HG03103 (cell line): ENCODE results near the gene HMCN1.

Experiments used
- ATAC-seq: cut with Tn5 transposase; IDR thresholded peaks from one replicate; pipeline ENCODE4 v1.9.1; 2021; ENCODE audit warnings: low read depth; ENCODE audit not compliant: unreplicated experiment

Gene HMCN1

DNA sequence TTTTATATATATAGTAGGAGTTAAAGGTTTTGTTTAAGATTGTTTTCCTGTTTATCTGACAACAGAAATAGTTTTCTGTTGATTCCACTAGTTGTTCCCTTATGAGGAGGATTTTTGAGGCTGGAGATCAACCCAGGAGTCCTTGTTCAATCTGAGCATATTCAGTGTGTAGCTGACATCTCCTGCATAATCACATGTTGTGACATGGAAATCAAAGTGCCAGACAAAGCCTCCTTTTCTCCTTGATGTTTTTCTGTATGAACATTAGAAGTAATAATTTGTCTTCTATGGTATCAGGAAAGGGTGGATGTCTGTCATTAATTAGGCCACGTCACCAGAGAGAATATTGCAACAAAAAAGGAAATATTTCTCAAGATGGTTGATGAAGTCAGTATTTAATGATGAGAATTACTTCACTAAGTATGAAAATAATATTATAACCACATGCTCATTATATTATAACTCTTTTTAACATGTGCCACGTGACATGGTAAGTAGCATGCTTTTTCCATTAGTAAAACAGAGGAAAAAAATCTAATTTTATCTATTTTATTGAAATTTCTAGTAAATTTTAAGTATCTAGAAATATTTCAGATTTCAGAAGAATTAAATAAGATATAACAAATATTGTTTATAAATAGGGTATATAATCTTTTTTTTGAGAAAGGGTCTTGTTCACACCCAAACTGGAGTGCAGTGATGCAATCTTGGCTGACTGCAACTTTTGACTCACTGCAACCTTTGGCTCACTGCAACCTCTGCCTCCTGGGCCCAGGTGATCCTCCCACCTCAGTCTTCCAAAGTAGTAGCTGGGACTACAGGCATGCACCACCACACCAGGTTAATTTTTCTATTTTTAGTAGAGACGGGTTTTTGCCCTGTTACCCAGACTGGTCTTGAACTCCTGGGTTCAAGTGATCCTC, 223.5 kb downstream of the HMCN1 start:
- ATAC-seq: no peak

DNA sequence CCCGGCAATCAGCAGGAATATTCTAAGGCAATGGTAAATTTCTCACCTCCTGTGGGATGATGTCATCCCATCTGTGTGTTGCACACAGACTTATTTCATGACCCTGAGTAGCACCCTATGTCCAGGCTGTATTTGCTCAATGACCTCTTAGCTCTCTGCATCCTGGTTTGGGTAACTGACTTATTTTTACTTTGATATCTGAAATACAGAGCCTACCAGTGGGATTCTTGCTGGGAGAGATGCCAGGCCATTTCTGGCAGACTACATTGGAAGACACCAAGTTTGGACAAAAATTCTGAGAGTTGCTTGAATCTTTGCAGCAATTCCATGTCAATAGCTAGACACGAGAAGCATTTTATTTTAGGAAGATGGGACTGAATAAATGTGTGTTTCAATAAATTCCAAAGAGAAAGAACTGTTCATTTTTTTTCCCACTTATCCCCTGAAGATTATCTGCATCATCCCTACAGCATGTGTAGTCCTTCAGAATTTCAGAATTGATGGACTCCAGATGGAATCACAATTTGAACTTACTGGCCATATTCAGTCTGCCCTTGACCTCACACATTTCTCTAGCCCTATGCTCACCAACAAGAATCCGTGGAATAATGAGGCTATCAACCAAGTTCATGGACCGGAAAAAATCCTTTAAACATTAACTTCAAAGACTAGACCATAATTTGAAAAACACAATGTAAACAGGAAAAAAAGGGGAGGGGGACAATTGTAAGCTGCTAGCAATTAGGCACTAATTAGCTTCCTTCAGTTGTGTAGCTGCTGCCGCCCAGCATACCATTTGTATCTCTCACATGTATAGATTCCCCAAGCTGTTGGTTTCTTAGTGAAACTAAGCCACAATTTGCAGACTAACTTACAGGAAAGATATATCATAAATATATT, 226.5 kb downstream of the HMCN1 start:
- ATAC-seq: no peak

DNA sequence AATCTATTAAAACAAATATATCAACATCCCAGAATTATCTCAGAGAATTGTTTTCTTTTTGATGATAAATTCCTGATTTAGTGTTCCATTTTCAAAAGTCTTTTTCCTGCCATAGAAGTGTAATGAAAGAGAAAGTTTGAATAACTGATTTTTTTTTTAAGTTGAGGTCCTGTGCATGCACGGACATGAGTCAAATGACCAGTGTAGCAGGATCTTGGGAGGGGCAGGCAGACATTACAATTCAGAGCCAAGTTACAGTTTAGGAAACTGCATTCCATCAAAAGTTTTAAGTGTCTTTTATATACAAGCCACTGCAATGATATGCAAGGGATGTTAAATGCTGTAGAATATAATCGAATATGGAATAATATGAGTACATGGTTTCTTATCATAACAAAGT, 227.5 kb downstream of the HMCN1 start:
- no peak for ATAC-seq

GRCh38 chr1:185964946-185965345, 230.8 kb downstream of the HMCN1 start:
- no peak for ATAC-seq

DNA sequence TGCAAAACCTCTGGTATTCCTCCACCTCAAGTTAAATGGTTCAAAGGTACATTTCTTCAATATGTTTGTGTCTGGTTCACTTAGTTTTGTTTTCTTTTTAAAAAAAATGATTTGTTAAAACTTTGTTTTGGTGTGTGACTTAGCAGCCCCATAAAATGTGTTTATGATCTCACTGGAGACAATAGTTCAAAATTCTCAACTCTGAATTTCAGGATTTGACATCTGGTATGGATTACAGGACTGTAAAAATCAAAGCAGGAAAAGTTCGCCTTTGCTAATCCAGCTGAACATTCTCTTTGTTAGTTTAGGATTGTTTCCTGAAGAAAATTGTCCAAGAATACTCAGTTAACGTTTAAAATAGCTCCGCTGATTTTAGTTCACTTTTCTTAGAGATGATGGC, 231.7 kb downstream of the HMCN1 start:
- no peak for ATAC-seq

DNA sequence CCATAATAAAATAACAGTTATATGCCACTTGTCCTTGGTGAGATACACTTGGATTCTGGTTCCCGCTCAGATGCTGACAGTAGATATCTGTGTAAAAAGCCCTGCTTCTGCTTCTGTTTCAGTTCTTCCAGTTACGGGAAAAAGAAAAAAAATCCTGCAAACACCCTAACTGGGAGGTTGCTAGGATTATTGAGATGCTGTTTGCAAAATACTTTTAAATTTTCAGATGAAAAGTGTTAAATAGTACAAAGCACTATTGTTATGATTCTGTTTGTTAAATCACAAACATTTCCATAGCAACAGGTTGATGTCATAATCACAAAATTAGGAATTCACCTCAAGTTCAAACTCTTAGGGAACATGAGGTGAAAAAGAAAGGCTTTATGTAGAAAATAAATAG, 232.3 kb downstream of the HMCN1 start:
- ATAC-seq: no peak

GRCh38 chr1:185969028-185969427, 234.8 kb downstream of the HMCN1 start:
- no peak for ATAC-seq

- no peak for ATAC-seq
Measured at GRCh38 chr1:185969524-185969991, 235.4 kb downstream of the HMCN1 start.

GRCh38 chr1:185971688-185972087, 237.5 kb downstream of the HMCN1 start:
- no peak for ATAC-seq

DNA sequence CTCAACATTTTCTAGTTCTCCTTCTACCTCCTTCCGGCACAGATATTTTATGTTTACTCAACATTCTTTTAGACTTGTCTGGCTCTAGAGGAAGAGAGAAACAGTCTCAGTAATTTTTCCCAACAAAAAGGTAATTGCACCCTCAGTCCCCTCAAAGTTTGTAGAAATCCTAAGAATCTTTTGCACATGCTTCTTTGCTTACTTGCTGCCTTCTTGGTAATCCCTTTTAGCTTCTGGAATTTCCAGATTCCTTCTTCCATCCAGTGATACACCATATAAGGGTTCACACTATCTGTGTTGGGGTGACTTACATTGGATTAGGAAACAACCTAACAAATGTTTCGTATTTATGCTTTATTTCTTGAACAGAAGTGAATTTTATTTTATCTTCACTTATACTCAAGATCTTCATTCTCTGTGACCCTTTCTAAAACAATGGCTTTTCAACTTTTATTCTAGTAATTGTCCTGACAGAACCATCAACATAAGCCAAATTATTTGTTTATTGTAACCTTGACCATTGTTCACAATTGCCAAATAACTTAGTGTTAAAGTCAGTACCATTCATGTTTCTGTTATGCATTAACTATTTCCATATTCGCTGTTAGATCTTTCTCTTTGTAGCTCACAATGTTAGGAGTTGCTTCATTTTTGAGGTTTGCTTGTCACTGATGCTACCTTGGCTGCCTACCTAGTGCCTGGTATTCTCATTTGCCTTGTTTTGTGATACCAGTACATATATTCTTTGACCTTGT, 238.1 kb downstream of the HMCN1 start:
- ATAC-seq: no peak

DNA sequence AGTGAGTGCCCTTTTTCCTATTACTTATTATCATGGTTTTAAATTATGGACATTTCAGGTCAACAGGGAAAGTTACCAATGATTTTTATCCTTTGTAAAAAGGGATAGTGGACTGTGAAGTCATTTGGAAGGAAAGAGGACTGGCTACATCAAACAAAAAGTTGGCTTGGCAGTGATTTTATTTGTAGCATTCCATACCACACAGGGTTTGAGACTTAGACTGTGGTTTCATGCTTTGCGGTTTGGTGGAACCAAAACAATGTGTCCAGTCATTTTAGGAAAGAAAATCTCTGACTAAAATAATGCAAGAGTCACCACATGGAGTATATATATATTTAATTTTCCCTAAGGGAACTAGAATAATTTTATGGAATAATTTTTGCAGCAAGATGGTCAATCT, 239.5 kb downstream of the HMCN1 start:
- no peak for ATAC-seq

GRCh38 chr1:185974367-185975170, 240.4 kb downstream of the HMCN1 start:
- no peak for ATAC-seq

DNA sequence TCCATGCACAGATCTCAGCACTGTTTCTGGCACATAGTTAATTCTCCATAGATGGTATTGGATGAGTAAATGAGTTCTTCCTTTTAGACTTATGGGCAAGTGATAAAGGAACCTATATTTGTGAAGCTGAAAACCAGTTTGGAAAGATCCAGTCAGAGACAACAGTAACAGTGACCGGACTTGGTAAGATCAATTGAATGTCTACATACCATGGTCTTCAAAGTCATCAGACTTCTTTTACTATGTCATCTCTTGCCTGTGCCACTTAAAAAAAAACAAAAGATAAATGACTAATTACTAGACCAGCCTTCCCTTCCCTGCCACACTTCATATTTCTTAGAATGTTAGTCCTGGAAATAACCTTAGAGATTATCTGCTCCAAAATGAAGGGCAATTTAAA, 246.7 kb downstream of the HMCN1 start:
- ATAC-seq: no peak

DNA sequence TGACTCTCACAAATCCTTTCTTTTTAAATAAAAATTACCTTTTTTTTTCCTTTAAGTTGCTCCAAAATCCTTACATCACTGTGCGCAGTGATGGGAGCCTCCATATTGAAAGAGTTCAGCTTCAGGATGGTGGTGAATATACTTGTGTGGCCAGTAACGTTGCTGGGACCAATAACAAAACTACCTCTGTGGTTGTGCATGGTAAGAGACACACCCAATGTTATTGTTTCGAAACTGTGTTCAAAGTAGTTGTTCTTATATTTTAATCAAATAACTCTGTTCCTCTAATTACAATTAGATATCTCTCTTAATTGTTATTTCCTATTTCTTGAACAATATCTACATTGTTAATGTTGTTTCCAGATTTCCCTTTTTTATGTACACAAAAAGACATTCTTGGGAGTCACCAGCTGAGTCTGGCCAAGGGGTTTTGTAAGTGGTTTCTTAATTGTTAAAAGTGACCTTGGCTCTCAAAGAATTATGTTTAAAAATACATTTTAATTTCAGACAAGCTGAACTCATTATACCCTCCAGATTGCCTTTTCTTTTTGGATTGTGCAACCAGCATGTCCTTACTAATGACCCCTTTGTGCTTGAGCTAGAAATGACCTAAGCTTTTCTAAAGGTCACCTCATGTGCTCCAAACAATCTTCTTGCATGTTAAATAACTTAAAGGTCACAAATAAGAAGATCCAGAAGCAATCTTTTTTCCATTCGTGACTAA, 250.1 kb downstream of the HMCN1 start:
- no peak for ATAC-seq

DNA sequence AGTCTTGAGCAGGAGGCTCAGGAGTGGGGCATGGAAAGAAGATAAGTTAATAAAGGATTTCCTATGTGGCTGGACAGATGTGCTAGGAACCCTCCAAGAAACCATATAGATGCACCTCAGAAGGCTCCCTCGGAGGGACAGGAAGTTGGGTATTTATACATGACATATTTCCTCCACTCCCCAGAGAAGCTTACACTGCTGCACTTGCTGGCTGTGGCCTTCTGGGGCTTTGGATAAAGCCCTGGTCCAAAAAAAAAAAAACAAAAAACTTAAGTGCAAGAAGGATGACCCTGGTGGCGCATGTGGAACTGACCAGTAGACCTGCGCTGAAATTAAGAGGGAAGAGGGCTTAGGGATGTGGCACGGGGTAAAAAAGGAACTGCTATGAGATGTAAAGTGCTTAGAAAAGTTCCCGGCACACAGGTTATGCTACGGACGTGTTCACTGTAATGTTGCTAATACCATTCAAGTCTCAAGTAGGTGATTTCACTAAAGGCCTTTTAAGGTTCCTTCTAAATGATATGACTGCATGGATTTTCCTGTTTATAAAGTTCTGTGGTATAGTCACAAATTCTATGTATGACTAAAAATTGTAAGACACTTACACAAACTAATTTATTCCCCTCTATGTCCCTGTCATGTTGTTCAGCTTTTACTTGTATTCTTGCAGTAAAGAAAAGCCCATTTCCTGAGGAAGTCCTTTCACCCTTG, 253.6 kb downstream of the HMCN1 start:
- no peak for ATAC-seq

DNA sequence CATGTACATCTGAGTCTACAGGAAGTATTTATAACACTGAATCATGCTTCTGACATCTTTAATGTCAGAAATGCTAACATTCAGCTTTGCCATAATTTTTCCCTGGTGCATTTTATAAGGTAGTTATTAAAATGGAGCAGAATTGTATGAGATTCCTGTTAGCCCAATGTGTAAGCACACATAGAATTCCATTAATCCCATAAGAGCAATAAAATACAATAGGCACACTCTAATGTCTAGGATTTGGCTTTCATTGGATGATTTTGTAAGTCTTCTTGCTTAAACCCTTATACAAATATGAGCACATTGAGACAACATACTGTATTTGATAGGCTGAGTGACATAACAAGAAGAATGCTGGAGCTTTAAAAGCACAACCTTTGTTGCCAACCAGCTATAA, 256.4 kb downstream of the HMCN1 start:
- no peak for ATAC-seq

GRCh38 chr1:185991266-185991665, 257.1 kb downstream of the HMCN1 start:
- no peak for ATAC-seq

DNA sequence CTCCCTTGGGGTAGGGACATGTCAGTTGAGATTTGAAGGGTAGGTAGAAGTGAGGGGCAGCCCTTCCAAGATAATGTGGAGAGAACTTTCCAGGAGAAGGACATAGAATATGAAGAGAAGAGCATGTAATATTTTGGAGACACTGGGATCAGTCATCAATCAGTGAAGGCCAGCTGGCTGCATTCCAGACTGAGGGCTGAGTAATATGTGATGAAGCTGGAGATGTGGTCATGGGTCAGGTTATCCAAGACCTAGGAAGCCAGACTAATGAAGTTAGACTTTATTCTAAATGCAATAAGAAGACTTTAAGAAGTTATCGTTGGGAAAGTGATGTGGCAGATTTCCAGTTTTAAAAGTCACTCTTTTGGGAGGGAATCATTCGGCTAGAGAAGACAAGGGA, 262.0 kb downstream of the HMCN1 start:
- no peak for ATAC-seq

- no peak for ATAC-seq
Measured at GRCh38 chr1:185998391-185998790, 264.2 kb downstream of the HMCN1 start.
